Kidney tubule cell (primary cell): ENCODE data around the gene BTBD17.

Experiments
- DNase-seq: peaks from one replicate; pipeline ENCODE4 v3.0.0-alpha.2; 2018; ENCODE audit warnings: low spot score

BTBD17 gene

GRCh38 chr17:74387365-74388218 is 25.9 kb upstream of the BTBD17 start:
- no peak for DNase-seq

GRCh38 chr17:74386386-74386785 is 24.7 kb upstream of the BTBD17 start:
- peak; percentile 30 for DNase-seq

GRCh38 chr17:74385201-74385600 is 23.5 kb upstream of the BTBD17 start:
- DNase-seq: no peak

- no peak for DNase-seq
Observed at GRCh38 chr17:74383141-74383540, 21.5 kb upstream of the BTBD17 start.

- no peak for DNase-seq
Observed at GRCh38 chr17:74380959-74381808, 19.5 kb upstream of the BTBD17 start.

GRCh38 chr17:74380086-74380958 is 18.7 kb upstream of the BTBD17 start:
- peak; percentile 56 for DNase-seq

GRCh38 chr17:74379495-74380085 is 17.9 kb upstream of the BTBD17 start:
- DNase-seq: peak; percentile 76

- no peak for DNase-seq
Observed at GRCh38 chr17:74374858-74375257, 13.2 kb upstream of the BTBD17 start.

- DNase-seq: no peak
Observed at GRCh38 chr17:74373838-74374606, 12.4 kb upstream of the BTBD17 start.

- no peak for DNase-seq
Observed at GRCh38 chr17:74372426-74372825, 10.8 kb upstream of the BTBD17 start.

GRCh38 chr17:74371653-74372147 is 10.0 kb upstream of the BTBD17 start:
- DNase-seq: no peak

GRCh38 chr17:74369665-74370490 is 8.2 kb upstream of the BTBD17 start:
- no peak for DNase-seq

- no peak for DNase-seq
Observed at GRCh38 chr17:74369221-74369620, 7.6 kb upstream of the BTBD17 start.

- DNase-seq: peak; percentile 57
Observed at GRCh38 chr17:74368341-74369081, 6.8 kb upstream of the BTBD17 start.

- DNase-seq: no peak
Observed at GRCh38 chr17:74367206-74367605, 5.5 kb upstream of the BTBD17 start, which contains the start of gene GPR142. TSS of gene GPR142 (plus strand) at chr17:74367506. CDS start at chr17:74369541, 2,035 bp downstream.

- no peak for DNase-seq
Observed at GRCh38 chr17:74362810-74363498, 1.3 kb upstream of the BTBD17 start.

GRCh38 chr17:74362069-74362405 is 369 bp upstream of the BTBD17 start:
- DNase-seq: no peak

- DNase-seq: no peak
Observed at GRCh38 chr17:74360899-74361229, 804 bp downstream of the BTBD17 start.

- no peak for DNase-seq
Observed at GRCh38 chr17:74359916-74360315, 1.8 kb downstream of the BTBD17 start.
